Measurements from ENCODE around the gene POU2F3.

DNA sequence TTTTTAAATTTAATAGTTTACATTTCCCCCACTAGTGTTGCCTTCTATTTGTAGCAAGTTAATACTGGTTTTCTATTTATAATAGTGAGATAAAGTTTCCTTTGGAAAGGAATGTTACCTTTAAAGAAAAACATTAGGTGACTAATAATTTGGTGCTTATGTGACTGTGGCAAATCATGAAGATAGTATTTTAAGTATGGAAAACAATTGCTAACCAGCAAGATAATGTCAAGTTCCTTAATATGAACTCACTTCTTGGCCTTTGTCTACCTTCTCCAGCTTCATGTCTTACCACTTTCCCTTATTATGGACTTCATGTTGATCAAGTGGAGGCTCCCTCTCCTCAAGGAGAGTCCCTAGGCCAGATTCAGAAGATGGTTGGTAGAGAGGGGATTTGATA lies 123.5 kb downstream of the POU2F3 start:
- TF ChIP-seq SMAD1 (CRISPR knock-in tag; IDR thresholded peaks at IDR 0.05; ENCODE audit: borderline replicate concordance, low read depth) (no peak), CEBPB (IDR thresholded peaks at IDR 0.05; ENCODE audit: borderline replicate concordance, low read depth, low read length) (no peak), MAFK (conservative IDR thresholded peaks at IDR 0.05 in 1 of 2, IDR thresholded peaks at IDR 0.05 in 1 of 2; ENCODE audit: low read length in 2 of 2) (no peak), EP300 (IDR thresholded peaks at IDR 0.05; ENCODE audit: low read depth in 2 of 2, low read length in 2 of 2) (no peak), EP300 (CRISPR knock-in tag; IDR thresholded peaks at IDR 0.05; ENCODE audit: borderline replicate concordance) (no peak), POLR2AphosphoS5 (IDR thresholded peaks at IDR 0.05; ENCODE audit: low read depth, low read length) (no peak), XRCC5 (optimal IDR thresholded peaks at IDR 0.05; ENCODE audit: low read length) (no peak), TCF7L2 (IDR thresholded peaks at IDR 0.05; ENCODE audit: low read depth, low read length) (no peak)
- TF ChIP-seq, protein P1, sequence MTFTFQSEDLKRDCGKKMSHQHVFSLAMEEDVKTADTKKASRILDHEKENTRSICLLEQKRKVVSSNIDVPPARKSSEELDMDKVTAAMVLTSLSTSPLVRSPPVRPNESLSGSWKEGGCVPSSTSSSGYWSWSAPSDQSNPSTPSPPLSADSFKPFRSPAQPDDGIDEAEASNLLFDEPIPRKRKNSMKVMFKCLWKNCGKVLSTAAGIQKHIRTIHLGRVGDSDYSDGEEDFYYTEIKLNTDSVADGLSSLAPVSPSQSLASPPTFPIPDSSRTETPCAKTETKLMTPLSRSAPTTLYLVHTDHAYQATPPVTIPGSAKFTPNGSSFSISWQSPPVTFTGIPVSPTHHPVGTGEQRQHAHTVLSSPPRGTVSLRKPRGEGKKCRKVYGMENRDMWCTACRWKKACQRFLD (CRISPR knock-in tag; IDR thresholded peaks at IDR 0.05; ENCODE audit: borderline replicate concordance): no peak
- TF ChIP-seq, protein P2, sequence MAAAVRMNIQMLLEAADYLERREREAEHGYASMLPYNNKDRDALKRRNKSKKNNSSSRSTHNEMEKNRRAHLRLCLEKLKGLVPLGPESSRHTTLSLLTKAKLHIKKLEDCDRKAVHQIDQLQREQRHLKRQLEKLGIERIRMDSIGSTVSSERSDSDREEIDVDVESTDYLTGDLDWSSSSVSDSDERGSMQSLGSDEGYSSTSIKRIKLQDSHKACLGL (CRISPR knock-in tag; IDR thresholded peaks at IDR 0.05): no peak
- TF ChIP-seq, protein P3, sequence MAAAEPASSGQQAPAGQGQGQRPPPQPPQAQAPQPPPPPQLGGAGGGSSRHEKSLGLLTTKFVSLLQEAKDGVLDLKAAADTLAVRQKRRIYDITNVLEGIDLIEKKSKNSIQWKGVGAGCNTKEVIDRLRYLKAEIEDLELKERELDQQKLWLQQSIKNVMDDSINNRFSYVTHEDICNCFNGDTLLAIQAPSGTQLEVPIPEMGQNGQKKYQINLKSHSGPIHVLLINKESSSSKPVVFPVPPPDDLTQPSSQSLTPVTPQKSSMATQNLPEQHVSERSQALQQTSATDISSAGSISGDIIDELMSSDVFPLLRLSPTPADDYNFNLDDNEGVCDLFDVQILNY (CRISPR knock-in tag; conservative IDR thresholded peaks at IDR 0.05): no peak
